K562 (cell line): Measurements from ENCODE around the gene SHANK1. TPM values are rescaled to one million over a fixed set of nuclear protein-coding genes. Genes with fewer than 3 reads are reported as not detected.

Experiments
- ATF6 ChIP-seq: sonication (generic); formaldehyde crosslinking; IDR thresholded peaks from 2 replicates; pipeline ENCODE4 v1.4.0; 2020; ENCODE audit warnings: mild to moderate bottlenecking, missing genetic modification reagents
- CBFA2T3 ChIP-seq: fragments of 450-650 bp; IDR thresholded peaks from 2 replicates; pipeline ENCODE4 v1.6.1; 2017
- CHD1 ChIP-seq: fragments of 200-600 bp; sonication (generic); IDR thresholded peaks from one replicate; pipeline ENCODE4 v1.6.1; 2012; ENCODE audit warnings: mild to moderate bottlenecking, moderate library complexity, low read length, inconsistent platforms
- GATAD2A ChIP-seq: fragments of 450-650 bp; IDR thresholded peaks from 2 replicates; pipeline ENCODE4 v1.6.1; 2017
- KDM1A ChIP-seq, 2 experiments: fragments of 450-650 bp; IDR thresholded peaks; 2 replicates each; pipeline ENCODE4 v1.6.1; 2016; ENCODE audit warnings: mild to moderate bottlenecking in 2 of 2
- MECOM ChIP-seq: fragments of 250-450 bp; sonication (Bioruptor Pico); IDR thresholded peaks from 2 replicates; pipeline ENCODE4 v1.8.0; 2022; ENCODE audit warnings: inconsistent platforms
- RCOR1 ChIP-seq, 2 experiments: IDR thresholded peaks; 2 replicates each; pipeline ENCODE4 v1.6.1; 2012; ENCODE audit warnings: low read depth in 2 of 2, low read length in 2 of 2, borderline replicate concordance in 1 of 2, improper control_type of control experiment in 1 of 2
- TBL1XR1 ChIP-seq, 2 experiments: IDR thresholded peaks; 2 replicates each; pipeline ENCODE4 v1.6.1; 2012; ENCODE audit warnings: improper control_type of control experiment in 2 of 2, low read length in 2 of 2, mild to moderate bottlenecking in 1 of 2
- TEAD2 ChIP-seq: fragments of 450-650 bp; IDR thresholded peaks from 2 replicates; pipeline ENCODE4 v1.6.1; 2016; ENCODE audit warnings: missing genetic modification characterization, control low read depth, missing compliant biosample characterization
- THAP12 ChIP-seq: fragments of 250-450 bp; sonication (Bioruptor Pico); IDR thresholded peaks from 2 replicates; pipeline ENCODE4 v1.9.0; 2021; ENCODE audit warnings: mild to moderate bottlenecking, inconsistent platforms
- ZNF436 ChIP-seq: fragments of 250-450, 450-650 bp; sonication (Bioruptor Pico); formaldehyde crosslinking; IDR thresholded peaks from 2 replicates; pipeline ENCODE4 v1.7.0; 2020; ENCODE audit warnings: mild to moderate bottlenecking
- polyA plus RNA-seq, 8 experiments: library from polyadenylated mRNA; depleted of rRNA in 4 of 8; stranded (reverse) in 5 of 8; unstranded in 3 of 8; fragments of >200 nt; fragmentation: Nextera tagmentation in 2 of 8; fragmentation: Illumina TruSeq in 1 of 8; extraction: Ambion mirVana in 2 of 8; extraction: Trizol in 1 of 8; gene quantifications; 2 replicates each; pipeline versions ENCODE4 v1.2.1 to v1.2.3, GENCODE V29; 2011 to 2014; ENCODE audit warnings: inconsistent platforms in 1 of 8, missing spikeins in 1 of 8
- total RNA-seq, 7 experiments: library from RNA; depleted of rRNA in 6 of 7; stranded (reverse); fragments of >200 nt in 6 of 7; fragmentation: Illumina TruSeq in 2 of 7; extraction: Trizol in 2 of 7; gene quantifications; 2 replicates each; pipeline versions ENCODE4 v1.2.1 to v1.2.3, GENCODE V29; 2011 to 2021; ENCODE audit warnings: low replicate concordance in 1 of 7
- TF ChIP-seq, protein P1 (sequence below): fragments of 450-650 bp; IDR thresholded peaks from 2 replicates; pipeline ENCODE4 v1.6.1; 2016
- TF ChIP-seq, protein P2 (sequence below), 2 experiments: IDR thresholded peaks in 1 of 2; conservative IDR thresholded peaks in 1 of 2; 2 replicates each; pipeline ENCODE4 v1.6.1; 2016; ENCODE audit warnings: low read depth in 2 of 2, mild to moderate bottlenecking in 1 of 2, missing compliant biosample characterization in 1 of 2, missing genetic modification characterization in 1 of 2, moderate library complexity in 1 of 2

The SHANK1 gene
- total and polyA plus RNA-seq, 9 of the 15 experiments (the other 6 are each of a cell fraction or from before 2014, with no cell fraction given), result 0.33 to 1.3 (median 0.55) TPM; not detected in 2

DNA sequence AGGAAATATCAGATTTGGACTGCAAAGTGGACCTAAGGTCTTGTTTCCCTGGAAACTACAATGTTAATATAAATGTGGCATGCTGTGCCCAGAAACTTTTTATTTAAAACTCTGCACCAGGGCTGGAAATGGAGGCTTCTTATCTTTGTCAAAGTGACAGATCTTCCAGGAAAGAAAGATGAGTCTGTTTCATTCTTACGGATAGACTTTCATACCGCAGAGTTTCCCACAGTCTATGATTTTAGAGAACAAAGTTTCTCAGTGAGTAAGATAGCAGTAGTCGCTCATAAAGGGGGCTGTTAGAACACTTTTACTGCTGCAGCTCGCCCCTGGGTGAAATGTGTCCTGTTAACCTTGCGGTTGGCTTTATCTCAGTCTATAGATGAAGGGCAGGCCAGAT lies 10.3 kb upstream of the SHANK1 start (continued):
- no peak for TF ChIP-seq ATF6
- peak in 1 of 2 experiments; percentile 30; a peak in 1 of 4 replicates for TF ChIP-seq RCOR1 (IDR thresholded peaks at IDR 0.05; ENCODE audit: borderline replicate concordance in 1 of 2, low read depth in 2 of 2, low read length in 2 of 2)
- 0 out of 2 replicates have a peak, but pooled peaks have one; percentile 14 for TF ChIP-seq MECOM (CRISPR knock-in tag)
- TF ChIP-seq, protein P1, sequence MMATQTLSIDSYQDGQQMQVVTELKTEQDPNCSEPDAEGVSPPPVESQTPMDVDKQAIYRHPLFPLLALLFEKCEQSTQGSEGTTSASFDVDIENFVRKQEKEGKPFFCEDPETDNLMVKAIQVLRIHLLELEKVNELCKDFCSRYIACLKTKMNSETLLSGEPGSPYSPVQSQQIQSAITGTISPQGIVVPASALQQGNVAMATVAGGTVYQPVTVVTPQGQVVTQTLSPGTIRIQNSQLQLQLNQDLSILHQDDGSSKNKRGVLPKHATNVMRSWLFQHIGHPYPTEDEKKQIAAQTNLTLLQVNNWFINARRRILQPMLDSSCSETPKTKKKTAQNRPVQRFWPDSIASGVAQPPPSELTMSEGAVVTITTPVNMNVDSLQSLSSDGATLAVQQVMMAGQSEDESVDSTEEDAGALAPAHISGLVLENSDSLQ, result peak; percentile 37; the same call in 1 of the 2 replicates
- TF ChIP-seq GATAD2A, result no peak
- TF ChIP-seq CHD1, result no peak
- TF ChIP-seq TBL1XR1 (IDR thresholded peaks at IDR 0.05; ENCODE audit: low read length in 2 of 2), result 0 out of 4 replicates have a peak, but pooled peaks of 1 of the 2 experiments have one; percentile 11
- TF ChIP-seq, protein P2, sequence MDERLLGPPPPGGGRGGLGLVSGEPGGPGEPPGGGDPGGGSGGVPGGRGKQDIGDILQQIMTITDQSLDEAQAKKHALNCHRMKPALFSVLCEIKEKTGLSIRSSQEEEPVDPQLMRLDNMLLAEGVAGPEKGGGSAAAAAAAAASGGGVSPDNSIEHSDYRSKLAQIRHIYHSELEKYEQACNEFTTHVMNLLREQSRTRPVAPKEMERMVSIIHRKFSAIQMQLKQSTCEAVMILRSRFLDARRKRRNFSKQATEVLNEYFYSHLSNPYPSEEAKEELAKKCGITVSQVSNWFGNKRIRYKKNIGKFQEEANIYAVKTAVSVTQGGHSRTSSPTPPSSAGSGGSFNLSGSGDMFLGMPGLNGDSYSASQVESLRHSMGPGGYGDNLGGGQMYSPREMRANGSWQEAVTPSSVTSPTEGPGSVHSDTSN (CRISPR knock-in tag; IDR thresholded peaks at IDR 0.05; ENCODE audit: low read depth), result no peak
- TF ChIP-seq, protein P2 (tag; conservative IDR thresholded peaks at IDR 0.05; ENCODE audit: low read depth), result 0 out of 2 replicates have a peak, but pooled peaks have one; percentile 12
- no peak for TF ChIP-seq ZNF436
- TF ChIP-seq KDM1A (IDR thresholded peaks at IDR 0.05), result peak in 1 of 2 experiments; percentile 51; a peak in 2 of 4 replicates
- no peak for TF ChIP-seq CBFA2T3
- no peak for TF ChIP-seq THAP12 (CRISPR knock-in tag)
- TF ChIP-seq TEAD2 (tag), result no peak
- TF ChIP-seq, all 486 proteins: peak for 9
